GM19238 (cell line): ENCODE data around the gene CD1B.
"Not testable (repeated sequence)": the region's sequence is repeated elsewhere in the genome, so short reads cannot be mapped to it uniquely, and the experiment has no call there.

Source experiments
- DNase-seq: peaks from one replicate; pipeline ENCODE4 v3.0.0; 2011; ENCODE audit warnings: low spot score; ENCODE audit not compliant: insufficient read length

The CD1B gene

GRCh38 chr1:158331481-158332150, at the start of gene CD1B:
CD1B (minus strand) TSS chr1:158331531; CDS start chr1:158331423, 108 bp downstream.
- no peak for DNase-seq

- DNase-seq: no peak
Measured at GRCh38 chr1:158374860-158375259, 43.5 kb upstream of the CD1B start.

- DNase-seq: not testable (repeated sequence)
Measured at GRCh38 chr1:158374101-158374500, 42.8 kb upstream of the CD1B start.

- DNase-seq: no peak
Measured at GRCh38 chr1:158371188-158371953, 40.0 kb upstream of the CD1B start.

- no peak for DNase-seq
Measured at GRCh38 chr1:158366783-158367182, 35.5 kb upstream of the CD1B start.

- no peak for DNase-seq
Measured at GRCh38 chr1:158362941-158363340, 31.6 kb upstream of the CD1B start.

- DNase-seq: no peak
Measured at GRCh38 chr1:158362482-158362881, 31.2 kb upstream of the CD1B start.

GRCh38 chr1:158357441-158357840, 26.1 kb upstream of the CD1B start:
- no peak for DNase-seq

- DNase-seq: no peak
Measured at GRCh38 chr1:158356616-158357015, 25.3 kb upstream of the CD1B start.

GRCh38 chr1:158355773-158356285, 24.5 kb upstream of the CD1B start:
- DNase-seq: no peak

GRCh38 chr1:158354255-158354654, 22.9 kb upstream of the CD1B start:
- DNase-seq: no peak

- DNase-seq: no peak
Measured at GRCh38 chr1:158353303-158354075, 22.2 kb upstream of the CD1B start, which contains the start of gene CD1E. CD1E (plus strand) TSS chr1:158353894; CDS start chr1:158353989, 95 bp downstream.

GRCh38 chr1:158348946-158349345, 17.6 kb upstream of the CD1B start:
- not testable (repeated sequence) for DNase-seq

- DNase-seq: not testable (repeated sequence)
Measured at GRCh38 chr1:158336413-158336812, 5.1 kb upstream of the CD1B start.

GRCh38 chr1:158335213-158335532, 3.8 kb upstream of the CD1B start:
- DNase-seq: no peak

GRCh38 chr1:158334526-158335212, 3.3 kb upstream of the CD1B start:
- DNase-seq: no peak

- no peak for DNase-seq
Measured at GRCh38 chr1:158333405-158334155, 2.2 kb upstream of the CD1B start.

GRCh38 chr1:158331106-158331425, 265 bp downstream of the CD1B start:
- no peak for DNase-seq

- no peak for DNase-seq
Measured at GRCh38 chr1:158330391-158331105, 783 bp downstream of the CD1B start.

GRCh38 chr1:158329733-158330132, 1.6 kb downstream of the CD1B start:
- no peak for DNase-seq
